HG03520 (cell line): ENCODE measurements around the gene SORT1.
"Not testable (repeated sequence)": the region's sequence is repeated elsewhere in the genome, so short reads cannot be mapped to it uniquely, and the experiment has no call there.

Experiments
- ATAC-seq: cut with Tn5 transposase; IDR thresholded peaks from one replicate; pipeline ENCODE4 v1.9.1; 2021; ENCODE audit warnings: mild to moderate bottlenecking, moderate library complexity; ENCODE audit not compliant: unreplicated experiment

SORT1 gene

GRCh38 chr1:109398343-109399225, 866 bp upstream of the SORT1 start:
- ATAC-seq, result no peak

- no peak for ATAC-seq
Measured at GRCh38 chr1:109396871-109397580, 692 bp downstream of the SORT1 start.

GRCh38 chr1:109396513-109396839, 1.2 kb downstream of the SORT1 start:
- ATAC-seq, result no peak

GRCh38 chr1:109395602-109396512, 1.9 kb downstream of the SORT1 start:
- ATAC-seq, result no peak

GRCh38 chr1:109395282-109395599, 2.5 kb downstream of the SORT1 start:
- ATAC-seq, result not testable (repeated sequence)

- no peak for ATAC-seq
Measured at GRCh38 chr1:109394591-109395281, 3.0 kb downstream of the SORT1 start.

- ATAC-seq, result no peak
Measured at GRCh38 chr1:109393617-109394233, 4.0 kb downstream of the SORT1 start.

GRCh38 chr1:109392788-109393616, 4.7 kb downstream of the SORT1 start:
- ATAC-seq, result no peak

- no peak for ATAC-seq
Measured at GRCh38 chr1:109392037-109392787, 5.5 kb downstream of the SORT1 start.

- peak; percentile 50 for ATAC-seq
Measured at GRCh38 chr1:109391626-109392025, 6.1 kb downstream of the SORT1 start.

- no peak for ATAC-seq
Measured at GRCh38 chr1:109391157-109391556, 6.6 kb downstream of the SORT1 start.

- no peak for ATAC-seq
Measured at GRCh38 chr1:109389638-109390341, 7.9 kb downstream of the SORT1 start.

GRCh38 chr1:109388884-109389637, 8.7 kb downstream of the SORT1 start:
- no peak for ATAC-seq

GRCh38 chr1:109388208-109388711, 9.5 kb downstream of the SORT1 start:
- ATAC-seq, result no peak

GRCh38 chr1:109386054-109386717, 11.5 kb downstream of the SORT1 start:
- ATAC-seq, result no peak

GRCh38 chr1:109385417-109385816, 12.3 kb downstream of the SORT1 start:
- no peak for ATAC-seq

- ATAC-seq, result no peak
Measured at GRCh38 chr1:109383854-109384253, 13.9 kb downstream of the SORT1 start.
